HG03460 (cell line): ENCODE data around the gene TNFRSF1A.
"Not testable (repeated sequence)": the region's sequence is repeated elsewhere in the genome, so short reads cannot be mapped to it uniquely, and the experiment has no call there.

Experiments used
- ATAC-seq: cut with Tn5 transposase; IDR thresholded peaks from one replicate; pipeline ENCODE4 v1.9.1; 2021; ENCODE audit not compliant: unreplicated experiment

The TNFRSF1A gene

GRCh38 chr12:6307529-6307928, 34.3 kb downstream of the TNFRSF1A start:
- ATAC-seq, result no peak

- no peak for ATAC-seq
These were observed 35.2 kb downstream of the TNFRSF1A start for GRCh38 chr12:6306599-6307220.

GRCh38 chr12:6306151-6306550, 35.7 kb downstream of the TNFRSF1A start:
- no peak for ATAC-seq

GRCh38 chr12:6303071-6303470, 38.8 kb downstream of the TNFRSF1A start:
- ATAC-seq, result no peak

GRCh38 chr12:6302621-6303020, 39.3 kb downstream of the TNFRSF1A start:
- ATAC-seq, result no peak

GRCh38 chr12:6301721-6302120, 40.2 kb downstream of the TNFRSF1A start:
- ATAC-seq, result no peak

- no peak for ATAC-seq
These were observed 44.7 kb downstream of the TNFRSF1A start for GRCh38 chr12:6297170-6297569.

GRCh38 chr12:6295094-6295811, 46.6 kb downstream of the TNFRSF1A start:
- ATAC-seq, result no peak

- ATAC-seq, result no peak
These were observed 47.5 kb downstream of the TNFRSF1A start for GRCh38 chr12:6294156-6295093.

GRCh38 chr12:6292606-6293005, 49.3 kb downstream of the TNFRSF1A start:
- no peak for ATAC-seq

GRCh38 chr12:6289906-6290305, 52.0 kb downstream of the TNFRSF1A start:
- not testable (repeated sequence) for ATAC-seq

GRCh38 chr12:6289081-6289480, 52.8 kb downstream of the TNFRSF1A start:
- not testable (repeated sequence) for ATAC-seq

- ATAC-seq, result no peak
These were observed 53.6 kb downstream of the TNFRSF1A start for GRCh38 chr12:6288235-6288634.

GRCh38 chr12:6285532-6286306, 56.2 kb downstream of the TNFRSF1A start:
- ATAC-seq, result no peak

- no peak for ATAC-seq
These were observed 56.8 kb downstream of the TNFRSF1A start for GRCh38 chr12:6285063-6285477.

- ATAC-seq, result no peak
These were observed 57.6 kb downstream of the TNFRSF1A start for GRCh38 chr12:6284273-6284672.

GRCh38 chr12:6282453-6282840, 59.4 kb downstream of the TNFRSF1A start:
- no peak for ATAC-seq

GRCh38 chr12:6281081-6281809, 60.6 kb downstream of the TNFRSF1A start:
- ATAC-seq, result no peak

- no peak for ATAC-seq
These were observed 61.2 kb downstream of the TNFRSF1A start for GRCh38 chr12:6280672-6281071.

GRCh38 chr12:6280053-6280469, 61.8 kb downstream of the TNFRSF1A start:
- no peak for ATAC-seq
